AG04450 (cell line): ENCODE data around the gene PPCS. TPM values are rescaled to one million over a fixed set of nuclear protein-coding genes. Genes with fewer than 3 reads are reported as not detected.
"Not testable (repeated sequence)": the region's sequence is repeated elsewhere in the genome, so short reads cannot be mapped to it uniquely, and the experiment has no call there.

ENCODE experiments used
- CTCF ChIA-PET: fragments of 300-600, 350-600 bp; formaldehyde crosslinking; extraction: SDS; loops from one replicate; lab custom pipeline; 2022; ENCODE audit warnings: antibody characterized with exemption, inconsistent platforms; lab: Charles Lee
- POLR2A ChIA-PET: fragments of 350-600 bp; formaldehyde crosslinking; extraction: SDS; loops from one replicate; lab custom pipeline; 2021; ENCODE audit warnings: antibody characterized with exemption, inconsistent platforms; lab: Yijun Ruan, JAX
- DNase-seq: peaks from one replicate; pipeline ENCODE4 v3.0.0-alpha.2; 2011; ENCODE audit warnings: low read depth, low spot score
- H3K27ac ChIP-seq: one replicate; pipeline ENCODE4 v1.5.1; 2012; ENCODE audit warnings: low read depth, low read length, control low read depth
- H3K27me3 ChIP-seq: one replicate; pipeline ENCODE4 v1.6.0; 2012; ENCODE audit warnings: low read length; ENCODE audit not compliant: control insufficient read depth, insufficient read depth
- H3K4me3 ChIP-seq: 2 replicates; pipeline ENCODE4 v1.5.1; 2011; ENCODE audit warnings: mild to moderate bottlenecking, low read depth, low read length, control low read depth
- H3K9me3 ChIP-seq: 2 replicates; pipeline ENCODE4 v1.5.1; 2012; ENCODE audit warnings: low read length; ENCODE audit not compliant: control insufficient read depth, insufficient read depth
- polyA plus RNA-seq: library from polyadenylated mRNA; depleted of rRNA; stranded (reverse); fragments of >200 nt; gene quantifications from 2 replicates; pipeline ENCODE4 v1.2.3, GENCODE V29; 2011; rRNA removed
- small RNA-seq: library from RNA; depleted of rRNA; stranded (forward); fragments of <200 nt; gene quantifications from one replicate; pipeline ENCODE3, GENCODE V24; 2012; ENCODE audit warnings: low read depth; ENCODE audit not compliant: insufficient read length
- TF ChIP-seq, protein P1 (sequence below): IDR thresholded peaks from 2 replicates; pipeline ENCODE4 v1.5.1; 2011; ENCODE audit warnings: low read depth, low read length, control low read depth, inconsistent platforms

Gene PPCS
- polyA plus RNA-seq, 1 experiment, result 36.8 TPM

DNA sequence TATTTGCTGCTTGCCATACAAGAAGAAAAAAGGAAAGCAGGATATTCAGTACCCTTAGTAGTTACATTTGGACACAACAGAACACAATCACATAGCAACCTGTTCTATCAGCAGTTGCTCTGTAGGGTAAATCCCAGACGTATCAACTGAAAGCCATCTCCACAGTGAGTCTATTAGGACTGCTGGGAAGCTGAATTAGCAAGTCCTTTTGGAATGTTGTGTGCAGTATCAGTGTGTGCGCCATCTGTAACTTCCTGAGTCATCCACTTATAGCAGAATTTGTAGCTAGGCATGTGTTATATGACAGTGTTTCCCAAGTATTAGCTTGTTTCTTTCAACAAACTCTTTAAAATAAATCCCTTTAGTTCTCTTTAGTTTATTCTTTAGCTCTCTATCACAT lies 28.0 kb downstream of the PPCS start:
- TF ChIP-seq, protein P1, sequence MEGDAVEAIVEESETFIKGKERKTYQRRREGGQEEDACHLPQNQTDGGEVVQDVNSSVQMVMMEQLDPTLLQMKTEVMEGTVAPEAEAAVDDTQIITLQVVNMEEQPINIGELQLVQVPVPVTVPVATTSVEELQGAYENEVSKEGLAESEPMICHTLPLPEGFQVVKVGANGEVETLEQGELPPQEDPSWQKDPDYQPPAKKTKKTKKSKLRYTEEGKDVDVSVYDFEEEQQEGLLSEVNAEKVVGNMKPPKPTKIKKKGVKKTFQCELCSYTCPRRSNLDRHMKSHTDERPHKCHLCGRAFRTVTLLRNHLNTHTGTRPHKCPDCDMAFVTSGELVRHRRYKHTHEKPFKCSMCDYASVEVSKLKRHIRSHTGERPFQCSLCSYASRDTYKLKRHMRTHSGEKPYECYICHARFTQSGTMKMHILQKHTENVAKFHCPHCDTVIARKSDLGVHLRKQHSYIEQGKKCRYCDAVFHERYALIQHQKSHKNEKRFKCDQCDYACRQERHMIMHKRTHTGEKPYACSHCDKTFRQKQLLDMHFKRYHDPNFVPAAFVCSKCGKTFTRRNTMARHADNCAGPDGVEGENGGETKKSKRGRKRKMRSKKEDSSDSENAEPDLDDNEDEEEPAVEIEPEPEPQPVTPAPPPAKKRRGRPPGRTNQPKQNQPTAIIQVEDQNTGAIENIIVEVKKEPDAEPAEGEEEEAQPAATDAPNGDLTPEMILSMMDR, result no peak
- H3K4me3 ChIP-seq, result no peak overlapping the region
- no peak overlapping the region for H3K27ac ChIP-seq
- ChIA-PET POLR2A (no interaction called here), CTCF (interaction anchor here (0.6 to 1.4 kb wide), 2 partner anchors 53 to 337 kb away, joined by 3 to 5 read pairs; no protein-coding TSS in a partner anchor)
- peak; percentile 69 for DNase-seq
- no peaks in the 10 kb centered on the region for H3K27me3 ChIP-seq
- no peaks in the 10 kb centered on the region for H3K9me3 ChIP-seq

DNA sequence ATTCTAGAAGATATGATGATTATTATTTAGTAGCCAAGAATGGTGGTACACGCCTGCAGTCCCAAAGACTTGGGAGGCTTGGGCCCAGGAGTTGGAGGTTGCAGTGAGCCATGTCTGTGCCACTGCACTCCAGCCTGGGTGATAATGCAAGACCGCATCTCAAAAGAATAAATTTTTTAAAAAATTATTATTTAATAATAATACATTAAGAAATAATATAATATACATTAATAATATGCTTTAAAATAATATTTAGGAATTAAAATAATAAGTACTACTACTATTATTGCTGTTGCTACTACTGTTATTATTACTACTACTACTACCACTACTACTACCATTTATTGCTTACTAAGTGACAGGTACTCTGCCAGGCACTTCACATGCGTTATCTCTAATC lies 33.9 kb downstream of the PPCS start:
- POLR2A ChIA-PET, result no interaction called here

DNA sequence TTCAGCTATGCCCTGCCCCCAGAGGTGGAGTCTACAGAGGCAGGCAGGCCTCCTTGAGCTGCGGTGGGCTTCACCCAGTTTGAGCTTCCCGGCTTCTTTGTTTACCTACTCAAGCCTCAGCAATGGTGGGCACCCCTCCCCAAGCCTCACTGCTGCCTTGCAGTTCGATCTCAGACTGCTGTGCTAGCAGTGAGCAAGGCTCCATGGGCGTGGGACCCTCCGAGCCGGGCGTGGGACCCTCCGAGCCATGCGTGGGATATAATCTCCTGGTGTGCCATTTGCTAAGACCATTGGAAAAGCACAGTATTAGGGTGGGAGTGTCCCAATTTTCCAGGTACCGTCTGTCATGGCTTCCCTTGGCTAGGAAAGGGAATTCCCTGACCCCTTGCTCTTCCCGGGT lies 45.7 kb downstream of the PPCS start:
- POLR2A ChIA-PET, H3K27ac ChIP-seq, H3K9me3 ChIP-seq, H3K27me3 ChIP-seq, DNase-seq, H3K4me3 ChIP-seq, CTCF ChIA-PET: not testable (repeated sequence)

More for the DNA sequence above, 33.9 kb downstream of the PPCS start:
- H3K4me3 ChIP-seq, result no peak overlapping the region
- no peaks in the 10 kb centered on the region for H3K27me3 ChIP-seq
- TF ChIP-seq, protein P1, result no peak
- no peak for DNase-seq
- CTCF ChIA-PET, result no interaction called here
- H3K9me3 ChIP-seq, result no peaks in the 10 kb centered on the region; the same call in 1 of the 2 replicates
- no peak overlapping the region for H3K27ac ChIP-seq

DNA sequence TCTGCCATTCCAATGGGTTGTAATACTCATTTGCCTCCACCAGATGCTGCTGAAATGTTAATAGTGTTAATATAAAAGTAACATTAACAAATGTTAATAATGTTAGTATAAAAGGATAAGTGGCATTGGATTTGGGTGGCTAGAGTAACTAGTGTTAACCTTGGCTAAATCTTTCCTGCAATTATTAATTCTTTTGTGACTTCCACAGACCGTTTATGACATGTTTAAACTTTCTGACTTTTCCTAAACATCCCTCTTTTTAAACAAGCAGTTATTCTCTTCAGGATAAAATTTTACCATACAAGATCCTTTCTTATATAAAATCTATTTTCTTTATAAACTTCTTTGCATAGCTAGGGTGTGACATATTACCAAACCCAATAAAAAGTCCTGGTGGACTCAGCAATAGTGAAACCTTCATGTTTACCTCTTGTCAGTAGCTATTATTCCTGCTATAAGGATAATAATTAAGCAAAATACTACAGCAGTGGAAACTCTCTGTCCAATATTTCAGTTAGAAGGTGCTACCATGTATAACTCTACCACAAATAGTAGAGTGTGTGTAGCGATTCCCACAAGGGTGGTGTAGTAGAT lies 48.3 kb downstream of the PPCS start:
- Histone ChIP-seq H3K9me3 (peaks cover 10% of the 10 kb centered on the region; the same call in 1 of the 2 replicates), H3K27me3 (no peaks in the 10 kb centered on the region), H3K4me3 (no peak overlapping the region), H3K27ac (no peak overlapping the region)
- ChIA-PET POLR2A (no interaction called here), CTCF (no interaction called here)
- TF ChIP-seq, protein P1, result no peak
- DNase-seq, result no peak

DNA sequence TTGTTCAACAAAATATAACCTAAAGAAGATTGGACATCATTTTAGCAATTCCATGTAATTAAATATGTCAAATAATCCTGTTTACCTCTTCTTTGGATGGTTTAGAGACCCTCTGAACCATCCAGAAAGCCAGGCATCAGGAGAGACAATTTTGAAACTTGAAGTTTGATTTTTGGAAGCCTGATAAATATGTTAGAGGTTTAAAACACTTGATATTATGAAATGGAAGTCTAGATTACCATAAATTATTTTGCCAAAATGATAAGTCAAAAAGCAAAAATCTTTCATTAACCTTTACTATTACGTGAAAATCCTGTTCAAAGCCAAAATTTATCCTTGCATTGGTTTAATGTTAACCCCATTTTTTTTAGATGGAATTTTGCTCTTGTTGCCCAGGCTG lies 50.2 kb downstream of the PPCS start:
- CTCF ChIA-PET, result no interaction called here
- Histone ChIP-seq H3K27ac (no peak overlapping the region), H3K9me3 (peaks cover 13% of the 10 kb centered on the region; the same call in 1 of the 2 replicates), H3K27me3 (no peaks in the 10 kb centered on the region), H3K4me3 (no peak overlapping the region)
- POLR2A ChIA-PET, result no interaction called here
- TF ChIP-seq, protein P1, result no peak
- DNase-seq, result no peak

Small RNA genes lying within 50 kb of the gene (small RNA-seq; reads per million reads assigned to genes)
- not detected for gene TMSB4XP1

Other genes with a start within 250 kb of the PPCS start
- 31.4 and 36.2 TPM in 2 replicates for gene FOXJ3, start 121.3 kb upstream of the PPCS start, polyA plus RNA-seq
- gene RIMKLA, start 75.8 kb upstream of the PPCS start, polyA plus RNA-seq, result not detected in 2 replicates
- 0.36 and 0.42 TPM in 2 replicates for gene ZMYND12, start 521 bp upstream of the PPCS start, polyA plus RNA-seq
- 0.42 and 0.61 TPM in 2 replicates for gene CCDC30, start 6.7 kb downstream of the PPCS start, polyA plus RNA-seq
- gene PPIH, start 201.9 kb downstream of the PPCS start, polyA plus RNA-seq, result 25.8 and 36.1 TPM in 2 replicates
- gene YBX1, start 225.9 kb downstream of the PPCS start, polyA plus RNA-seq, result 599 and 636 TPM in 2 replicates